GM06990 (cell line): ENCODE data around the gene MERTK.
"Not testable (repeated sequence)": the region's sequence is repeated elsewhere in the genome, so short reads cannot be mapped to it uniquely, and the experiment has no call there.

Source experiments
- DNase-seq: peaks from one replicate; pipeline ENCODE4 v3.0.0-alpha.2; 2011; ENCODE audit not compliant: insufficient read length; ENCODE audit errors: extremely low read depth
- H3K27me3 ChIP-seq: replicated peaks from 2 replicates; pipeline ENCODE4 v1.6.0; 2011; ENCODE audit warnings: low read length; ENCODE audit not compliant: control insufficient read depth, insufficient read depth
- H3K36me3 ChIP-seq: 2 replicates; pipeline ENCODE4 v1.5.1; 2011; ENCODE audit warnings: low read length; ENCODE audit not compliant: control insufficient read depth, insufficient read depth
- H3K4me3 ChIP-seq: replicated peaks from 2 replicates; pipeline ENCODE4 v1.5.1; 2011; ENCODE audit warnings: low read depth, mild to moderate bottlenecking, control low read depth, low read length
- TF ChIP-seq, protein P1 (sequence below): IDR thresholded peaks from 2 replicates; pipeline ENCODE4 v1.5.1; 2011; ENCODE audit warnings: low read length, control low read depth, mild to moderate bottlenecking, inconsistent platforms; ENCODE audit not compliant: insufficient read depth, poor library complexity, severe bottlenecking

Gene MERTK

GRCh38 chr2:112061840-112062239, 163.4 kb downstream of the MERTK start:
- peaks cover 9% of the 10 kb centered on the region for H3K36me3 ChIP-seq
- TF ChIP-seq, protein P1, sequence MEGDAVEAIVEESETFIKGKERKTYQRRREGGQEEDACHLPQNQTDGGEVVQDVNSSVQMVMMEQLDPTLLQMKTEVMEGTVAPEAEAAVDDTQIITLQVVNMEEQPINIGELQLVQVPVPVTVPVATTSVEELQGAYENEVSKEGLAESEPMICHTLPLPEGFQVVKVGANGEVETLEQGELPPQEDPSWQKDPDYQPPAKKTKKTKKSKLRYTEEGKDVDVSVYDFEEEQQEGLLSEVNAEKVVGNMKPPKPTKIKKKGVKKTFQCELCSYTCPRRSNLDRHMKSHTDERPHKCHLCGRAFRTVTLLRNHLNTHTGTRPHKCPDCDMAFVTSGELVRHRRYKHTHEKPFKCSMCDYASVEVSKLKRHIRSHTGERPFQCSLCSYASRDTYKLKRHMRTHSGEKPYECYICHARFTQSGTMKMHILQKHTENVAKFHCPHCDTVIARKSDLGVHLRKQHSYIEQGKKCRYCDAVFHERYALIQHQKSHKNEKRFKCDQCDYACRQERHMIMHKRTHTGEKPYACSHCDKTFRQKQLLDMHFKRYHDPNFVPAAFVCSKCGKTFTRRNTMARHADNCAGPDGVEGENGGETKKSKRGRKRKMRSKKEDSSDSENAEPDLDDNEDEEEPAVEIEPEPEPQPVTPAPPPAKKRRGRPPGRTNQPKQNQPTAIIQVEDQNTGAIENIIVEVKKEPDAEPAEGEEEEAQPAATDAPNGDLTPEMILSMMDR, result no peak
- no peak for DNase-seq
- no peak overlapping the region for H3K4me3 ChIP-seq
- no peaks in the 10 kb centered on the region for H3K27me3 ChIP-seq

DNA sequence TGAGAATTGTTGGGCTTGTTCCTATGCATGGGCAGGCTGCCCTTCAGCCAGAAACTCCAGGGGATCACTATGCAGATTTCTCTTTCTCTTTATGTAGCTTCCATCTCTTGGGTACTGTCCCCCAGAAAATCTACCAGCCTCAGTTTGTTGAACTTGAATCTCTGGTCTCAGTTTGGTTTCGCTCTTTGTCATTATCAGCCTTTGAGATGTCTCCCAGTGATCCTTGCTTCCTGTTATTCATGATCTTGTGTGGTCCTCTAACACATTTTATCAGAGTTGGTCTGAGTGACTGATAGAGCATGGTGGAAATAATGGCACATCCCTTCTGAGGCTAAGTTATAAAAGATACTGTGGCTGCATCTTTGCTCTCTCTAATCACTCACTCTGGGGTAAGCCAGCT, 164.5 kb downstream of the MERTK start:
- H3K36me3 ChIP-seq, result peaks cover 9% of the 10 kb centered on the region
- no peak overlapping the region for H3K4me3 ChIP-seq
- TF ChIP-seq, protein P1, result no peak
- no peak for DNase-seq
- no peaks in the 10 kb centered on the region for H3K27me3 ChIP-seq

DNA sequence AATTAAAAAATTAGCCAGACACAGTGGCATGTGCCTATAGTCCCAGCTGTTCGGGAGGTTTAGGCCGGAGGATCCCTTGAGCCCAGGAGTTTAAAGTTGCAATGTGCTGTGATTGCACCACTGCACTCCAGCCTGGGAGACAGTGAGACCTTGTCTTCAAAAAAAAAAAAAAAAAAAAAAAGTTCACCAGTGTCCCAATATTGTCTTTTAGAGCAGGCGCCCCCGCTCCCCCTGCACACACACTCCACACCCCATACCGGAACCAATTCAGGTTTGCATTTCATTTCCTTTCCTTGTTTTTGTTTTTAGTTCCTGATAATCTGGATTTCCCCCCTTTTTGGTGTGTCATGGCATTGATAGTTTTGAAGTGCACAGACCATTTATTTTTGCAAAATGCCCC, 167.1 kb downstream of the MERTK start:
- TF ChIP-seq, protein P1, result no peak
- Histone ChIP-seq H3K4me3 (no peak overlapping the region), H3K27me3 (no peaks in the 10 kb centered on the region), H3K36me3 (peaks cover 7% of the 10 kb centered on the region)
- DNase-seq, result no peak

- H3K4me3 ChIP-seq, result no peak overlapping the region
Measured at GRCh38 chr2:112065966-112066365, 167.6 kb downstream of the MERTK start.

GRCh38 chr2:112069794-112070193, 171.4 kb downstream of the MERTK start:
- H3K4me3 ChIP-seq, H3K36me3 ChIP-seq, H3K27me3 ChIP-seq, DNase-seq: not testable (repeated sequence)

More at GRCh38 chr2:112065966-112066365, 167.6 kb downstream of the MERTK start:
- Histone ChIP-seq H3K36me3 (peaks cover 7% of the 10 kb centered on the region), H3K27me3 (no peaks in the 10 kb centered on the region)
- TF ChIP-seq, protein P1, result no peak
- no peak for DNase-seq

DNA sequence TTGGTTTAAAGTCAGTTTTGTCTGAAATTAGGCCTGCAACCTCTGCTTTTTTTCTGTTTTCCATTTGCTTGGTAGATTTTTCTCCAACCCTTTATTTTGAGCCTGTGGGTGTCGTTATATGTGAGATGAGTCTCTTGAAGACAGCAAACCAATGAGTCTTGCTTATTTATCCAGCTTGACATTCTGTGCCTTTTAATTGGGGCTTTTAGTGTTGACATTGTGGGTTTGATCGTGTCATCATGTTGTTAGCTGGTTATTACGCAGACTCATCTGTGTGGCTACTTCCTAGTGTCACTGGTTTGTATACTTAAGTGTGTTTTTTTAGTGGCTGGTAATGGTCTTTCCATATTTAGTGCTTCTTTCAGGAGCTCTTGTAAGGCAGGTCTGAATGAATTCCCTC, 175.5 kb downstream of the MERTK start:
- peaks cover 7% of the 10 kb centered on the region for H3K36me3 ChIP-seq
- H3K4me3 ChIP-seq, result no peak overlapping the region
- no peak for DNase-seq
- TF ChIP-seq, protein P1, result no peak
- H3K27me3 ChIP-seq, result no peaks in the 10 kb centered on the region
